PC-3 (cell line): ENCODE data around the gene ARFGAP3. TPM values are rescaled to one million over a fixed set of nuclear protein-coding genes. Genes with fewer than 3 reads are reported as not detected.
A peak's percentile ranks its signal among the peaks of the same experiment; 100 is the strongest.

Source experiments
- ATAC-seq: fragments of 200-7000 bp; cut with Tn5 transposase; 2 replicates; pipeline ENCODE4 v1.9.1; 2020; ENCODE audit warnings: mild to moderate bottlenecking, moderate library complexity
- BruUV-seq: library from RNA; stranded (reverse); fragments of 400-500 nt; replicated peaks from 2 replicates; lab custom pipeline; 2021; lab: Mats Ljungman, UMichigan
- CTCF ChIA-PET: fragments of 300-600 bp; sonication (Branson Sonifier 250); formaldehyde crosslinking; loops from one replicate; lab custom pipeline; 2022; ENCODE audit warnings: antibody characterized with exemption; lab: Charles Lee
- POLR2A ChIA-PET: fragments of 300-600 bp; sonication (Branson Sonifier 250); formaldehyde crosslinking; loops from one replicate; lab custom pipeline; 2022; ENCODE audit warnings: antibody characterized with exemption; ENCODE audit not compliant: unreplicated experiment; lab: Charles Lee
- DNase-seq: peaks from one replicate; pipeline ENCODE4 v3.0.0-alpha.2; 2015
- H2AFZ ChIP-seq: fragments of 300-600 bp; sonication (generic); 2 replicates; pipeline ENCODE4 v1.6.0; 2016; ENCODE audit warnings: antibody characterized with exemption, low read length
- H3F3A ChIP-seq: fragments of 300-600 bp; sonication (generic); one replicate; pipeline ENCODE4 v1.6.0; 2017; ENCODE audit warnings: antibody characterized with exemption, low read length, control low read depth, mild to moderate bottlenecking; ENCODE audit not compliant: unreplicated experiment
- H3K27ac ChIP-seq: fragments of 300-600 bp; sonication (generic); 2 replicates; pipeline ENCODE4 v1.5.1; 2016; ENCODE audit warnings: mild to moderate bottlenecking, low read length
- H3K27me3 ChIP-seq: fragments of 300-600 bp; sonication (generic); 2 replicates; pipeline ENCODE4 v1.6.1; 2016; ENCODE audit warnings: low read length, mixed read lengths
- H3K36me3 ChIP-seq: fragments of 300-600 bp; sonication (generic); 2 replicates; pipeline ENCODE4 v1.6.1; 2016; ENCODE audit warnings: low read depth, mixed run types, low read length, mixed read lengths
- H3K4me1 ChIP-seq: fragments of 300-600 bp; sonication (generic); 2 replicates; pipeline ENCODE4 v1.5.1; 2016; ENCODE audit warnings: low read length; ENCODE audit not compliant: insufficient read depth
- H3K4me2 ChIP-seq: fragments of 300-600 bp; sonication (generic); 2 replicates; pipeline ENCODE4 v1.6.0; 2016; ENCODE audit warnings: low read length
- H3K4me3 ChIP-seq: fragments of 300-600 bp; sonication (generic); 2 replicates; pipeline ENCODE4 v1.5.1; 2016; ENCODE audit warnings: mild to moderate bottlenecking, low read length, mixed read lengths
- H3K79me2 ChIP-seq: fragments of 300-600 bp; sonication (generic); 2 replicates; pipeline ENCODE4 v1.6.1; 2017; ENCODE audit warnings: low read length, mixed read lengths
- H3K9ac ChIP-seq: fragments of 300-600 bp; sonication (generic); 2 replicates; pipeline ENCODE4 v1.6.0; 2016; ENCODE audit warnings: mild to moderate bottlenecking, low read length
- H3K9me2 ChIP-seq: fragments of 300-600 bp; sonication (generic); replicated peaks from 2 replicates; pipeline ENCODE4 v1.6.1; 2016; ENCODE audit warnings: mixed run types, low read length, mixed read lengths
- H3K9me3 ChIP-seq: fragments of 300-600 bp; sonication (generic); 2 replicates; pipeline ENCODE4 v1.6.1; 2016; ENCODE audit warnings: low read length, mixed read lengths
- H4K20me1 ChIP-seq: fragments of 300-600 bp; sonication (generic); 2 replicates; pipeline ENCODE4 v1.6.1; 2016; ENCODE audit warnings: low read length, mixed read lengths
- CTCF ChIP-seq: fragments of 300-600 bp; sonication (generic); conservative IDR thresholded peaks from 2 replicates; pipeline ENCODE4 v1.5.1; 2017; ENCODE audit warnings: antibody characterized with exemption, low read depth, mild to moderate bottlenecking, low read length
- EZH2 ChIP-seq: fragments of 300-600 bp; sonication (generic); IDR thresholded peaks from one replicate; pipeline ENCODE4 v1.6.1; 2017; ENCODE audit warnings: antibody characterized with exemption, mild to moderate bottlenecking, low read length; ENCODE audit not compliant: unreplicated experiment
- EZH2phosphoT487 ChIP-seq: fragments of 300-600 bp; sonication (generic); IDR thresholded peaks from 2 replicates; pipeline ENCODE4 v1.6.1; 2018; ENCODE audit warnings: mild to moderate bottlenecking, antibody characterized with exemption, low read length, borderline replicate concordance
- intact Hi-C: fragments of 100-400 bp; cut with micrococcal nuclease; formaldehyde crosslinking; loops from 2 replicates; pipeline ENCODE4 v1.9.0; 2023
- total RNA-seq: library from RNA; depleted of rRNA; stranded (reverse); fragments of >200 nt; gene quantifications from 2 replicates; pipeline ENCODE4 v1.2.3, GENCODE V29; 2014

ARFGAP3 gene
- total RNA-seq, 1 experiment from 2014 or later, result 19.2 TPM

GRCh38 chr22:42856179-42856864 lies 751 bp downstream of the ARFGAP3 start:
- ChIA-PET CTCF (interaction anchor here (0.9 kb wide), 1 partner anchor 11 kb away, joined by 6 read pairs; no protein-coding TSS in a partner anchor), POLR2A (interaction anchor here (0.5 to 0.6 kb wide), 2 partner anchors 138 to 158 kb away, joined by 3 to 7 read pairs; partner anchors contain the start of gene PACSIN2)
- Histone ChIP-seq H3K4me2 (peak overlapping the region; percentile 97), H3K79me2 (peaks cover 40% of the 10 kb centered on the region), H4K20me1 (peaks cover 4% of the 10 kb centered on the region; the same call in 1 of the 2 replicates), H3K27ac (peak overlapping the region; percentile 18; the same call in 1 of the 2 replicates), H3K9ac (peak overlapping the region; percentile 85), H3K27me3 (no peaks in the 10 kb centered on the region), H2AFZ (peak overlapping the region; percentile 40; the same call in 1 of the 2 replicates), H3K36me3 (no peaks in the 10 kb centered on the region), H3K9me3 (no peaks in the 10 kb centered on the region), H3F3A (no peaks in the 10 kb centered on the region), H3K4me3 (peak overlapping the region; percentile 94), H3K9me2 (no peaks in the 10 kb centered on the region), H3K4me1 (0 out of 2 replicates have a peak, but pooled peaks cover 4% of the 10 kb centered on the region)
- ATAC-seq (peak; percentile 25), DNase-seq (no peak)
- intact Hi-C loops, result no loop called here
- TF ChIP-seq CTCF (no peak), EZH2phosphoT487 (no peak), EZH2 (no peak)
- no TSS peak for BruUV-seq

GRCh38 chr22:42855721-42856120 lies 1.4 kb downstream of the ARFGAP3 start:
- peak overlapping the region; percentile 85 for H3K9ac ChIP-seq
- H4K20me1 ChIP-seq, result peaks cover 4% of the 10 kb centered on the region; the same call in 1 of the 2 replicates
- no peak overlapping the region for H3K27ac ChIP-seq
- ATAC-seq, result no peak
- no peak for DNase-seq
- 0 out of 2 replicates have a peak, but pooled peaks cover 4% of the 10 kb centered on the region for H3K4me1 ChIP-seq
- ChIA-PET CTCF (interaction anchor here (0.9 kb wide), 1 partner anchor 12 kb away, joined by 6 read pairs; no protein-coding TSS in a partner anchor), POLR2A (interaction anchor here (0.6 kb wide), 1 partner anchor 139 kb away, joined by 3 read pairs; no protein-coding TSS in a partner anchor)
- no peaks in the 10 kb centered on the region for H3K9me3 ChIP-seq
- H3K4me3 ChIP-seq, result peak overlapping the region; percentile 94
- no peaks in the 10 kb centered on the region for H3F3A ChIP-seq
- TF ChIP-seq EZH2, result no peak
- TF ChIP-seq EZH2phosphoT487, result no peak
- TF ChIP-seq CTCF, result no peak
- peaks cover 46% of the 10 kb centered on the region for H3K79me2 ChIP-seq
- H2AFZ ChIP-seq, result no peak overlapping the region
- no peaks in the 10 kb centered on the region for H3K9me2 ChIP-seq
- intact Hi-C loops, result no loop called here
- peak overlapping the region; percentile 97 for H3K4me2 ChIP-seq
- H3K27me3 ChIP-seq, result no peaks in the 10 kb centered on the region
- H3K36me3 ChIP-seq, result no peaks in the 10 kb centered on the region
- BruUV-seq, result no TSS peak
